ENCODE measurements around the gene KLKB1. TPM values are rescaled to one million over a fixed set of nuclear protein-coding genes. Genes with fewer than 3 reads are reported as not detected.

Gene KLKB1
- total RNA-seq, 3 donors from 2014 or later (not counting 1 experiment from before 2014, with no cell fraction given): 0.95 to 3.1 (median 1.6) TPM

GRCh38 chr4:186255122-186255521 lies 27.8 kb downstream of the KLKB1 start:
- Mint-ChIP-seq H3K4me1 (no peaks in the 10 kb centered on the region), H3K36me3 (no peaks in the 10 kb centered on the region), H3K27ac (no peak overlapping the region), H3K9me3 (no peaks in the 10 kb centered on the region), H3K4me3 (no peak overlapping the region), H3K27me3 (ENCODE audit: low read depth in 2 of 2) (no peaks in the 10 kb centered on the region)
- DNase-seq (no peak), ATAC-seq (no peak)
- intact Hi-C loops (cut with micrococcal nuclease): no loop called here
- H3K9me3 ChIP-seq (ENCODE audit: control insufficient read depth, insufficient read depth, low read length): no peaks in the 10 kb centered on the region
- no peak overlapping the region for H3K4me3 ChIP-seq (ENCODE audit: low read length)
- H3K27me3 ChIP-seq (ENCODE audit: control insufficient read depth, insufficient read depth, low read length): no peaks in the 10 kb centered on the region
- no peak overlapping the region for H3K27ac ChIP-seq (ENCODE audit: low read length)
- 91% methylated on average over 3 of the region's 3 CpGs for WGBS (ENCODE audit: insufficient coverage)
- no peaks in the 10 kb centered on the region for H3K4me1 ChIP-seq (ENCODE audit: control insufficient read depth, insufficient read depth, low read length)
- H3K36me3 ChIP-seq (ENCODE audit: control insufficient read depth, insufficient read depth, low read length): no peaks in the 10 kb centered on the region
- no peak for TF ChIP-seq CTCF (IDR thresholded peaks at IDR 0.05)

GRCh38 chr4:186258216-186258811 lies 31.0 kb downstream of the KLKB1 start:
- H3K27me3 Mint-ChIP-seq (ENCODE audit: low read depth in 2 of 2): no peaks in the 10 kb centered on the region
- H3K9me3 ChIP-seq (ENCODE audit: control insufficient read depth, insufficient read depth, low read length): no peaks in the 10 kb centered on the region
- no peak for TF ChIP-seq CTCF (IDR thresholded peaks at IDR 0.05)
- ATAC-seq (no peak), DNase-seq (no peak)
- H3K9me3 Mint-ChIP-seq: no peaks in the 10 kb centered on the region
- no peak overlapping the region for H3K4me3 ChIP-seq (ENCODE audit: low read length)
- WGBS (ENCODE audit: insufficient coverage): 91% methylated on average over 12 of the region's 12 CpGs
- H3K36me3 ChIP-seq (ENCODE audit: control insufficient read depth, insufficient read depth, low read length): no peaks in the 10 kb centered on the region
- no peak overlapping the region for H3K27ac ChIP-seq (ENCODE audit: low read length)
- H3K4me1 Mint-ChIP-seq: no peaks in the 10 kb centered on the region
- no peaks in the 10 kb centered on the region for H3K27me3 ChIP-seq (ENCODE audit: control insufficient read depth, insufficient read depth, low read length)
- H3K4me3 Mint-ChIP-seq: no peak overlapping the region
- H3K36me3 Mint-ChIP-seq: no peaks in the 10 kb centered on the region
- H3K27ac Mint-ChIP-seq: no peak overlapping the region
- no peaks in the 10 kb centered on the region for H3K4me1 ChIP-seq (ENCODE audit: control insufficient read depth, insufficient read depth, low read length)
- intact Hi-C loops (cut with micrococcal nuclease): no loop called here

GRCh38 chr4:186260117-186260503 lies 32.8 kb downstream of the KLKB1 start:
- WGBS (ENCODE audit: insufficient coverage): 92% methylated on average over 6 of the region's 6 CpGs
- no peak overlapping the region for H3K27ac ChIP-seq (ENCODE audit: low read length)
- ATAC-seq (no peak), DNase-seq (no peak)
- no peaks in the 10 kb centered on the region for H3K36me3 Mint-ChIP-seq
- H3K4me1 ChIP-seq (ENCODE audit: control insufficient read depth, insufficient read depth, low read length): no peaks in the 10 kb centered on the region
- peaks cover 1 to 10% of the 10 kb centered on the region in 2 donors for H3K27me3 Mint-ChIP-seq (ENCODE audit: low read depth in 2 of 2)
- H3K9me3 ChIP-seq (ENCODE audit: control insufficient read depth, insufficient read depth, low read length): no peaks in the 10 kb centered on the region
- H3K4me3 Mint-ChIP-seq: no peak overlapping the region
- no peaks in the 10 kb centered on the region for H3K27me3 ChIP-seq (ENCODE audit: control insufficient read depth, insufficient read depth, low read length)
- no peak for TF ChIP-seq CTCF (IDR thresholded peaks at IDR 0.05)
- H3K27ac Mint-ChIP-seq: no peak overlapping the region
- no peaks in the 10 kb centered on the region for H3K36me3 ChIP-seq (ENCODE audit: control insufficient read depth, insufficient read depth, low read length)
- intact Hi-C loops (cut with micrococcal nuclease): no loop called here
- H3K9me3 Mint-ChIP-seq: no peaks in the 10 kb centered on the region
- no peaks in the 10 kb centered on the region for H3K4me1 Mint-ChIP-seq
- H3K4me3 ChIP-seq (ENCODE audit: low read length): no peak overlapping the region

All from natural killer cell (primary cell).